ENCODE data around the gene CHST12.

CHST12 gene

DNA sequence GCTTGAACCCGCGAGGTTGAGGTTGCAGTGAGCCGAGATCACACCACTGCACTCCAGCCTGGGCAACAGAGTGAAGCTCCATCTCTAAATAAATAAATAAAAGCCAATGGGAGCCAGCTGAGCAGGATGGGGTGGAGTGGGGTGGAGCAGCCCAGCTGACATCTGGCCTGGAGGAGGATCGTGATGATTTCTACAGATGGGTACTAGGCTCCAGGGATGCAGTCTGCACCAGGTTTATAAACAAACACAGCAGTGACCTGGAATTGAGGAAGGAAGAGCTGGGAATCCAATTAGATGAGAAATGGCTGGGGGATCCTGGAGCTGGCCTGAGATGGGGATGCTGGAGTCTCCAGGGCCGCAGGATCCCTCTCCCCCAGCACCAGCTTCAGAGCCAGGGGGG, 80.1 kb downstream of the CHST12 start:
- Histone ChIP-seq H3K9ac (no peak overlapping the region), H3K4me3 (no peak overlapping the region), H3K27me3 (peaks cover 0 to 5% (median 0%) of the 10 kb centered on the region in 11 experiments; a peak in 3 of 22 replicates), H4K20me1 (no peaks in the 10 kb centered on the region), H3K4me2 (peak overlapping the region in 7 of 11 experiments; percentile 18 to 51 (median 36); a peak in 9 of 22 replicates), H3K27ac (0 out of 22 replicates have a peak overlapping the region, but pooled peaks of 1 of the 11 experiments have one; percentile 28), H3K36me3 (no peaks in the 10 kb centered on the region), H3K9me3 (replicated peaks in 1 of 11) (peaks cover 5 to 13% (median 8%) of the 10 kb centered on the region in 11 experiments; a peak in 16 of 22 replicates), H3K4me1 (peaks cover 14 to 64% (median 58%) of the 10 kb centered on the region in 10 experiments)
- no peak for TF ChIP-seq Cebpa-rat (IDR thresholded peaks at IDR 0.05)

DNA sequence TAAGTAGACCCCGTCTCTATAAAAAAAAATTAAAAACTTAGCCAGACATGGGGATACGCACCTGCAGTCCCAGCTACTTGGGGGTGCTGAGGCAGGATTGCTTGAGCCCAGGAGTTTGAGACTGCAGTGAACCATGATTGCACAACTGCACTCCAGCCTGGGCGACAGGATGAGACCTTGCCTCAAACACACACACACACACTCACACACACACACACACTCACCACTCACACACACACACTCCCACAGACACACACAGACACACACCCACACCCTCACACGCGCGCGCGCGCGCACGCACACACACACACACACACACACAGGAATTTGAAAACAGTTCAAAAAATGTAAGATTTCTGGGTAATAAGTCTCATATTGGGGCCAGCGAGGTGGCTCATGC, 81.5 kb downstream of the CHST12 start:
- H3K27ac ChIP-seq = no peak overlapping the region
- peak overlapping the region in 9 of 11 experiments; percentile 33 to 58 (median 49); a peak in 15 of 22 replicates for H3K4me2 ChIP-seq
- H3K4me3 ChIP-seq = no peak overlapping the region
- H3K9ac ChIP-seq = peak overlapping the region in 1 of 11 experiments; percentile 15; a peak in 1 of 22 replicates
- H4K20me1 ChIP-seq = no peaks in the 10 kb centered on the region
- H3K9me3 ChIP-seq (replicated peaks in 1 of 11) = peaks cover 5 to 13% (median 8%) of the 10 kb centered on the region in 11 experiments; a peak in 16 of 22 replicates
- peaks cover 23 to 64% (median 58%) of the 10 kb centered on the region in 10 experiments for H3K4me1 ChIP-seq
- H3K27me3 ChIP-seq = peaks cover 0 to 9% (median 0%) of the 10 kb centered on the region in 11 experiments; a peak in 3 of 22 replicates
- no peaks in the 10 kb centered on the region for H3K36me3 ChIP-seq
- peak in 5 of 11 experiments; percentile 10 to 65 (median 17); a peak in 6 of 22 replicates for TF ChIP-seq Cebpa-rat (IDR thresholded peaks at IDR 0.05)

DNA sequence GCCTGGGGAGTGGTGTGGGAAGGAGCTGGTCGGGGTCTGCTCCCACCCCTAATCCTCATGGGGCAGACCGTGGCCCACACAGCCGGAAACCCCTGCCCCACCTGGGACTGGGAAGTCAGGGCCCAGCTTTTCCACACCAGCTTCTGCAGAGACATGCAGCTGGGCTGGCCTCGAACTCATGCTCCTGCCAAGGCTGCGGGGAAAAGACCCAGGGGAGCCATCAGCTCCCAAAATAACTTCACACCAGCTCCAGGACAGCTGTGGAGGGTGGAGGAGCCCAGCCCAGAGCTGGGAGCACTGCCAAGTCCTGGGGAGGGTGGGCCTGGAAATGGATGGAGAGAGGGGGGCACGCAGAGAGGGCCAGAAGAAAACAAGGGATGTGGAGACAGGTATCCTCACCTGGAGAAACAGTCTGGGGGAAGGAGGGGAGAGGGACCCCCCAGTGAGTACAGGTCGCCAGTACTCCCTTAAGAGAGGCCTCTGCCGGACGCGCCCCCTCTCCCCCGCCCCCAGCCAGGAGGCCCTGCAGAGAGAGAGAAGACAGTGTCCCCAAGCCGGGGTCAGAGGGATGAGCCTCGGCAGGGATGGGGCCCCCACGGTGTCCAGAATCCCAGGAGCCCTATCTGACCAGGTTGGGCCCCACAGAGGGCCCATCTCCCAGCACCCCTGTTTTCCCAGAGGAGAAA, 84.3 kb downstream of the CHST12 start:
- Histone ChIP-seq H3K27me3 (peaks cover 0 to 10% (median 0%) of the 10 kb centered on the region in 11 experiments; a peak in 3 of 22 replicates), H3K4me1 (peaks cover 30 to 74% (median 68%) of the 10 kb centered on the region in 10 experiments), H3K27ac (peak overlapping the region in 6 of 11 experiments; percentile 27 to 74 (median 60); a peak in 11 of 22 replicates), H3K4me3 (no peak overlapping the region), H4K20me1 (no peaks in the 10 kb centered on the region), H3K4me2 (peak overlapping the region; percentile 45 to 93 (median 86)), H3K9ac (peak overlapping the region in 8 of 11 experiments; percentile 2 to 65 (median 35); a peak in 11 of 22 replicates), H3K36me3 (no peaks in the 10 kb centered on the region), H3K9me3 (replicated peaks in 1 of 11) (peaks cover 4 to 8% (median 5%) of the 10 kb centered on the region in 11 experiments; a peak in 16 of 22 replicates)
- TF ChIP-seq Cebpa-rat (IDR thresholded peaks at IDR 0.05) = no peak

DNA sequence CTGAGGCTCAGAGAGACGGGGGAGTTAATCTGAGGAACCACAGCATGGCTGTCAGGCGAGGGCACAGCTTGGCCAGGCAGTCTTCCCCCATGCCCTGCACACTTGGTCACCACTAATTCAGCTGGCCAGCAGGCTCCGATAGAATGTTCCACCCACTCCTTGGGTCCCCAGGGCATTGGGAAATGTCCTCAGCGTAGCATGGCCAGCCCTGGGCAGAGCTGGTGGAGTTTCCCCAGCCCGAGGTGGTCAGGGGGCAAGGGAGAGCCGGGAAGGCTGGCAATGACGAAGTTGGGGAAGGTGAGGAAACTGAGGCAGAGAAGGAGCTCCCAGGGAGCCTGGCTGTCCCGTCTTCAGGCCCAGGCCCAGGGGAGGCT, 84.8 kb downstream of the CHST12 start:
- Histone ChIP-seq H4K20me1 (no peaks in the 10 kb centered on the region), H3K4me2 (peak overlapping the region; percentile 45 to 93 (median 86)), H3K36me3 (no peaks in the 10 kb centered on the region), H3K9ac (peak overlapping the region in 8 of 11 experiments; percentile 2 to 65 (median 35); a peak in 11 of 22 replicates), H3K4me3 (no peak overlapping the region), H3K4me1 (peaks cover 30 to 77% (median 72%) of the 10 kb centered on the region in 10 experiments), H3K9me3 (replicated peaks in 1 of 11) (peaks cover 0 to 2% (median under 1%) of the 10 kb centered on the region in 11 experiments; a peak in 5 of 22 replicates), H3K27ac (peak overlapping the region in 6 of 11 experiments; percentile 27 to 74 (median 60); a peak in 11 of 22 replicates), H3K27me3 (peaks cover 0 to 10% (median 0%) of the 10 kb centered on the region in 11 experiments; a peak in 3 of 22 replicates)
- no peak for TF ChIP-seq Cebpa-rat (IDR thresholded peaks at IDR 0.05)

DNA sequence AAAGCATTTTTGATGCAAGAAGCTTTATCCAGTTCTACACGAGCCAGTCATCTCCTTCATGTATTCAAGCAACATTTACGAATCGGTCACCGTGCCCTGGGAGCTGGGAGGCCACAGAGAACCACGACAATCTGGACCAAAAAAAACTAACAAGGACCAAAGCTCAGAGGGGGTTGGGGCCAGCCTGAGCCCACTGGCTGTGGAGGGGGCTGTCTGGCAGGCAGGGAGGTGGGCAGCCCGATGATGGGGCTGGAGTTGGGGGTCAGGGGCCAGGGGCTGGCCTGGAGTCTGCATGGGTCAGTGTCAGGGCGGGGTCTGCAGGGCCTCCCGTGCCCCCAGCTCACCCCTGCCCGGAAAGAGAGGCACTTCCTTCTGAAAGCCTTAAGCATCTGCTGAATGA, 85.3 kb downstream of the CHST12 start:
- Histone ChIP-seq H3K4me2 (peak overlapping the region; percentile 45 to 93 (median 86); a peak in 21 of 22 replicates), H3K9ac (peak overlapping the region in 7 of 11 experiments; percentile 2 to 65 (median 50); a peak in 9 of 22 replicates), H3K36me3 (no peaks in the 10 kb centered on the region), H4K20me1 (no peaks in the 10 kb centered on the region), H3K4me3 (no peak overlapping the region), H3K9me3 (replicated peaks in 1 of 11) (no peaks in the 10 kb centered on the region), H3K27me3 (peaks cover 0 to 10% (median 0%) of the 10 kb centered on the region in 11 experiments; a peak in 3 of 22 replicates), H3K27ac (peak overlapping the region in 7 of 11 experiments; percentile 13 to 74 (median 53); a peak in 11 of 22 replicates), H3K4me1 (peaks cover 34 to 77% (median 72%) of the 10 kb centered on the region in 10 experiments)
- no peak for TF ChIP-seq Cebpa-rat (IDR thresholded peaks at IDR 0.05)

DNA sequence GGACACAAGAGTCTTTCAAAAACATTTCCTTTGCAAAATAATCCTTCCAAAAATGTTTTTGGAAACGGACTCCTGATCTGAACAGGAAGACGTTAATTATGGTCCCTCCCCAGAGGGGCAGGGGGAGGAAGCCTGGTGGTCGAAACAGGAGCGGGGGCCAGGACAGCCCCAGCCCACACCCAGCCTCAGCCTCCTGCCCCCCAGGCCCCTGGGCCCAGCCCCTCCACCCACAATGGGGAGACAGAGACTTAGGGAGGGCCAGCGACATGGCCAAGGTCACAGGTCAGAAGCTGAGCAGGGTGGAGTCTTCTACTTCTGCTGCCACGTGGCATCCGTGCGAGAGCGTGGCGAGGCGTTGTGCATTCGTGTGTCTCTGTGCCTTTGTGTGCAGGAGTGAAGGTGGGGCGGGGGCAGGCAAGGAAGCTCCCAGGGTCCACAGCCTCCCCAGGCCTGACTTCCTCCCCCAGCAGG, 86.8 kb downstream of the CHST12 start:
- H3K27ac ChIP-seq = peak overlapping the region in 7 of 11 experiments; percentile 5 to 74 (median 45); a peak in 10 of 22 replicates
- no peak overlapping the region for H3K4me3 ChIP-seq
- H3K27me3 ChIP-seq = peaks cover 0 to 15% (median 0%) of the 10 kb centered on the region in 11 experiments; a peak in 3 of 22 replicates
- H3K4me2 ChIP-seq = peak overlapping the region; percentile 40 to 93 (median 86); a peak in 21 of 22 replicates
- H3K4me1 ChIP-seq = peaks cover 43 to 77% (median 73%) of the 10 kb centered on the region in 10 experiments
- TF ChIP-seq Cebpa-rat (IDR thresholded peaks at IDR 0.05) = no peak
- no peaks in the 10 kb centered on the region for H4K20me1 ChIP-seq
- no peaks in the 10 kb centered on the region for H3K36me3 ChIP-seq
- H3K9me3 ChIP-seq (replicated peaks in 1 of 11) = no peaks in the 10 kb centered on the region
- peak overlapping the region in 6 of 11 experiments; percentile 22 to 54 (median 38); a peak in 6 of 22 replicates for H3K9ac ChIP-seq

DNA sequence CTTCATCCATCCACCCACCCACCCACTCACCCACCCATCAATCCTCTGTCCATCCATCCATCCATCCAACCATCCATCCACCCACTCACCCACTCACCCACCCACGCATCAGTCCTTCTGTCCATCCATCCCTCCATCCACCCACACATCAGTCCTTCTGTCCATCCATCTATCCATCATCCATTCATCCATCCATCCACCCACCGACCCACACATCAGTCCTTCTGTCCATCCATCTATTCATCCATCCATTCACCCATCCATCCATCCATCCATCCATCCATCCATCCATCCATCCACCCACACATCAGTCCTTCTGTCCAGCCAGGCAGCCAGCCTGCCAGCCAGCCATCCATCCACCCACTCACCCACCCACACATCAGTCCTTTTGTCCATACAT, 88.6 kb downstream of the CHST12 start:
- Histone ChIP-seq H4K20me1 (no peaks in the 10 kb centered on the region), H3K4me1 (peaks cover 43 to 81% (median 74%) of the 10 kb centered on the region in 10 experiments), H3K9me3 (replicated peaks in 1 of 11) (no peaks in the 10 kb centered on the region), H3K4me2 (no peak overlapping the region), H3K4me3 (no peak overlapping the region), H3K27ac (no peak overlapping the region), H3K27me3 (peaks cover 0 to 15% (median 0%) of the 10 kb centered on the region in 11 experiments; a peak in 3 of 22 replicates), H3K9ac (no peak overlapping the region), H3K36me3 (no peaks in the 10 kb centered on the region)
- no peak for TF ChIP-seq Cebpa-rat (IDR thresholded peaks at IDR 0.05)

DNA sequence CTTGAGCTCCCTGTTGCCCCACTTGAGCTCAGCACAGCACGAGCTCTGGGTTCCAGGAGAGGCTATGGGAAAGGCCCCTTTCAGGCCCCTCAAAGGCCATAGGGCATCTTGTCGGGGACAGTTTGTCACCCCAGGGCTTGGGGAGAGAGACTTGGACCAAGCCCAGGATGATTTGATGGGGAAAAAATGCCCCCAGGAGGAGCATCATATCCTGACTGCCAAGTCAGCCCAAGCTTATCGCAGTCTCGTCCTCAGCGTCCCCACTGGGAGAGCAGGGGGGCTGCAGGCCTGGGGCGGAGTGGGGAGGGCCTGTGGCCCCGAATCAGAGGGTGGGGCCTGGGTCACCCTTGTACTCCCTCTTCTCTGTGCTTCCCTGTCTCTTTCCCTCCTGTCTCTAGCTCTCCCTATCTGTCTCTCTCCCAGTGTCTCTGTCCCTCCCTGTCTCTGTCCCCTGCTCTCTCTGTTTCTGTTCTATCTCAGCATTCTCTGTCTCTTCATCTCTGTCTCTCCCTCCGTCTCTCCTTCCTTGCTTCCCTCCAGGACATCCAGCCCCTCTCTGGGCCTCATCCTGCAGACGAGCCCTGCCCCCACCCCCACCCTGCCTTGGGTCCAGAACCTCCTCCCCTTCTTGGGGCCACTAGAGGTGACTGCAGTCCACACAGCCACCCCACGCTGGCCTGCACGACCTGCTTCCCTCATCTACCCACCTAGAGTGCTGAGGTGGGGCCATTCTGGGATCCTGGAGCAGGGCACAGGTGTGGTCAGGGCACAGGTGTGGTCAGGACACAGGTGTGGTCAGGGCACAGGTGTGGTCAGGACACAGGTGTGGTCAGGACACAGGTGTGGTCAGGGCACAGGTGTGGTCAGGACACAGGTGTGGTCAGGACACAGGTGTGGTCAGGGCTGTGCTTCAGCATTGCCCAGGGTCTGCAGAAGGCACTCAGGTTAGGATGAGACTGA, 90.1 kb downstream of the CHST12 start:
- TF ChIP-seq Cebpa-rat (IDR thresholded peaks at IDR 0.05) = no peak
- no peak overlapping the region for H3K4me3 ChIP-seq
- H3K4me2 ChIP-seq = peak overlapping the region; percentile 13 to 83 (median 77); a peak in 20 of 22 replicates
- H3K9ac ChIP-seq = peak overlapping the region in 3 of 11 experiments; percentile 14 to 44 (median 32); a peak in 3 of 22 replicates
- H4K20me1 ChIP-seq = no peaks in the 10 kb centered on the region
- H3K4me1 ChIP-seq = peaks cover 46 to 81% (median 74%) of the 10 kb centered on the region in 10 experiments
- H3K36me3 ChIP-seq = no peaks in the 10 kb centered on the region
- H3K27ac ChIP-seq = no peak overlapping the region; a peak in 1 of 22 replicates
- H3K9me3 ChIP-seq (replicated peaks in 1 of 11) = no peaks in the 10 kb centered on the region
- peaks cover 0 to 25% (median 0%) of the 10 kb centered on the region in 11 experiments; a peak in 3 of 22 replicates for H3K27me3 ChIP-seq
